Measurements from ENCODE around the gene IL12RB1.

GRCh38 chr19:18102916-18103542 lies 16.3 kb upstream of the IL12RB1 start:
- no peak for TF ChIP-seq CTCF (IDR thresholded peaks at IDR 0.05; ENCODE audit: low read depth, low read length, poor library complexity, severe bottlenecking)
- no peak for TF ChIP-seq EZH2phosphoT487 (IDR thresholded peaks at IDR 0.05; ENCODE audit: borderline replicate concordance, low read length)
